DMS 273 treated with DMSO at 0.1 percent for 48 hours (cell line): ENCODE measurements around the gene RNASEL.
"Not testable (repeated sequence)": the region's sequence is repeated elsewhere in the genome, so short reads cannot be mapped to it uniquely, and the experiment has no call there.

Experiments used
- DNase-seq: peaks from one replicate; lab custom pipeline; 2025; lab: John Stamatoyannopoulos, UW

The RNASEL gene

DNA sequence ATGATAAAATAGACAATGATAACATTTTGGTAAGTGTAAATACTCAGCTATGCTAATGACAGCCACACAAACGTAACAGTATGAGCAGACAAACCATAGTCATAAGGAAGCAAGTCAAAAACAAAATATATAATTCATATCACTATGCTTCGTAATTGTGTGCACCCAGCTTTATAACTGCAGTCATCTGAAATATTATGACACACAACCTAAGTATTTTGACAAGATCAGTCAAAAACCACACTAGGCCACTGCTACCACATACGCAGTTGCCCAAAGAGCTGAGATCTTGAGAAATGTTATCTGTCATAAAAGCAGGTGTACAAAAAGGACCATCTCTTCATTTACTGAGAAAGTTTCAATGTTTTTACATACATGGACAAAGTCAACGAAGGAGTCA, 26.0 kb downstream of the RNASEL start:
- no peak for DNase-seq

DNA sequence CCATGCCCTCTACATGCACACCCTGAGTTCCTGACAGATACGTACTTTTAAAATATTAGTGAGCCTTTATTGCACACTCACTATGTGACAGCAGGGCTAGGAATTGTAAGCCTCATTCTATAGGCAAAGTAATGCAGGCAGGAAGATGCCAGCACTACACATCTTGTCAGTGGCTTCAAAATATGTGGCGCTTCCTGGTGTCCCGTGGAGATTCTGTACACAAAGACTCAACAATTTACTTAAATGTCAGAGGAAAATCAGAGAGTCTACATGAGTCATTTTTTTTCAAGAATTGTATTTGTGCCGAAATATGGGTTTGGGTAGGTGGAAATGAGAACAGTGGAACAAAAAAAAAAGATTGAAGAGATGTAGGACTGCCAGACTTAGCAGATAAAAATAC, 27.6 kb downstream of the RNASEL start:
- DNase-seq = no peak

GRCh38 chr1:182560392-182560984, 28.6 kb downstream of the RNASEL start:
- no peak for DNase-seq

DNA sequence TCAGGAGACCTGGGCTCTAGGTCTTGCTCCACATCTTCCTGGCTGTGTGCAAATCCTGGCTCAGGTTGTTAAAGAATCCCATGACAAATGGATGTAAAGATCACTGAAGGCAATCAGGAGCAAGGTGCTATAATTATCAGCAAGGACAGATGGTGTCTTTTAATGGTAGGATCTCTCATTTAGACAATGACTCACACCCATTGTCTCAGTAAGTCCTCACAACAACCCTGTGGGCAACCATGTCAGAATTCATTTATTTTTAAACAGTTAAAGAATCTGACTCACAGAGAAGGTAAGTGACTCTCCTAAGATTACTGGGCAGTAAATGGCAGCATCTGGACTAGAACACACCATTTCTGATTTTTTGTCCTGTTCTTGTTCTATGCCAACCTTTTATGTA, 32.8 kb downstream of the RNASEL start:
- DNase-seq = no peak

- no peak for DNase-seq
Measured at GRCh38 chr1:182555493-182555892, 33.6 kb downstream of the RNASEL start.

DNA sequence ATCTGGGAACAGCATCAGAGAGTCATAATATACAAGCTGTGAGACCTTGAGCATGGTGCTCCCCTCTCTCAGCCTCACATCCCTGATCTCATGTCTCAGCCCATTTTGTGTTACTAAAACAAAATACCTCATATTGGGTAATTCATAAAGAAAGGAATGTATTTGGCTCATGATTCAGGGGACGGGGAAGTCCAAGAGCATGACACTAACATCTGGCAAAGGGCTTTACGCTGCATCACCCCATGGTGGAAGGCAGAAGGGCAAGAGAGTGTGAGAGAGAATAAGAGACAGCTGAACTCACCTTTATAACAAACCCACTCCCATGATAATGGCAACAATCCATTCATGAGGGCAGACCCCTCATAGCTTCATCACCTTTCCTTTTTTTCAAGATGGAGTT, 36.5 kb downstream of the RNASEL start:
- DNase-seq = no peak

GRCh38 chr1:182549811-182550210, 39.2 kb downstream of the RNASEL start:
- DNase-seq = no peak

GRCh38 chr1:182549346-182549745, 39.7 kb downstream of the RNASEL start:
- no peak for DNase-seq

GRCh38 chr1:182533896-182534295, 55.2 kb downstream of the RNASEL start:
- DNase-seq = no peak

DNA sequence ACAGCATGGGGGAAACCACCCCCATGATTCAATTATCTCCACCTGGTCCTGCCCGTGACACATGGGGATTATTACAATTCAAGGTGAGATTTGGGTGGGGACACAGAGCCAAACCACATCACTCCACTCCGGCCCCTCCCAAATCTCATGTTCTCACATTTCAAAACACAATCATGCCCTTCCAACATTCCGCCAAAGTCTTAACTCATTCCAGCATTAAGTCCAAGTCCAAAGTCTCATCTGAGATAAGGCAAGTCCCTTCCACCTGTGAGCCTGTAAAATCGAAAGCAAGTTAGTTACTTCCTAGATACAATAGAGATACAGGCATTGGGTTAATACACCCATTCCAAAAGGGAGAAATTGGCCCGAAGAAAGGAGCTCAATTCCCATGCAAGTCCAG, 60.9 kb downstream of the RNASEL start:
- not testable (repeated sequence) for DNase-seq

GRCh38 chr1:182527680-182528079, 61.4 kb downstream of the RNASEL start:
- DNase-seq = no peak

- DNase-seq = no peak
Measured at GRCh38 chr1:182525342-182525741, 63.7 kb downstream of the RNASEL start.
